HG02938 (cell line): ENCODE results near the gene RMI2.
A peak's percentile ranks its signal among the peaks of the same experiment; 100 is the strongest.

Experiments
- ATAC-seq: cut with Tn5 transposase; IDR thresholded peaks from one replicate; pipeline ENCODE4 v1.9.1; 2021; ENCODE audit warnings: mild to moderate bottlenecking, moderate library complexity; ENCODE audit not compliant: unreplicated experiment

RMI2 gene

DNA sequence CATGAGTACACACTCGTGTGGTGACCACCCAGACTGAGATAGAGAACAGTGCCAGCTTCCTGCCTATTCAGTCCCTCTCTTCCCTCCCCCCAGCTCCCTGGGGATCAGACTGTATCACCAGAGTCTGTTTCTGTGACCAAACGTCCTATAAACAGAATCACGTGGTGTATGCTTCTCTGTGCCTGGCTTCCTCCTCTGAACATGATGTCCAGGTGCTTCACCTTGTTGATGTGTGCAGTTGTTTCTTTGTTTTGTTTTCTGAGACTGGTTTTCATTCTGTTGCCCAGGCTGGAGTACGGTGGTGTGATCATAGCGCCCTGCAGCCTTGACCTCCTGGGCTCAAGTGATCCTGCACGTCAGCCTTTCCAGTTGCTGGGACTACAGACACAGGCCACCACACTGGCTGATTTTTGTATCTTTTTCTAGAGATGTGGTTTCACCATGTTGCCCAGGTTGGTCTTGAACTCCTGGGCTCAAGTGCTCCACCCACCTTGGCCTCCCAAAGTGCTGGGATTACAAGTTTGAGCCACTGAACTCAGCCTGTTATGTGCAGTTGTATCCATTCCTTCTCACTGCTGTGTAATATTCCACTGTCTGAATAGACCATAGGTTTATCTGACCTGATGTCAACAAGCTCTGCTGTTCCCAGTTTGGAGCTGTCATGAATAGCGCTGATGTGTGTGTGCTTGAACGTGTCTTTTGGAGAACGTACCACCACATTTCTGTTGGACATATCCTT is 35.2 kb upstream of the RMI2 start:
- ATAC-seq = peak; percentile 43

DNA sequence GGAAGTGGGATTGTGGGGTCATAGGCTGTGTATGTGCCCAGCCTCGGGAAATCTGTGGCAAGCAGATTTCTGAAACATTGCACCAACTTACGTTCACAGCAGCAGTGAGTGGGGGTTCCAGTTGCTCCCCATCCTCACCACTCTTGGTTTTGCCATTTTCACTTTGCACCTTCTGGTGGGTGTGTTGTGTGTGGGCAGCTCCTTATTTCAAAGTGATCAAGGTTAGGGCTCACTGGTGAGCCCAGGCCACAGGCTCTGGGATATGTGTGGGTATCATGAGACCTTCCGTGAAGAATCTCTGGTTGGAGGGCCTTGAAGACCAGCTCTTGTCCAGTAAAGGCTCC is 34.7 kb upstream of the RMI2 start:
- ATAC-seq = no peak

DNA sequence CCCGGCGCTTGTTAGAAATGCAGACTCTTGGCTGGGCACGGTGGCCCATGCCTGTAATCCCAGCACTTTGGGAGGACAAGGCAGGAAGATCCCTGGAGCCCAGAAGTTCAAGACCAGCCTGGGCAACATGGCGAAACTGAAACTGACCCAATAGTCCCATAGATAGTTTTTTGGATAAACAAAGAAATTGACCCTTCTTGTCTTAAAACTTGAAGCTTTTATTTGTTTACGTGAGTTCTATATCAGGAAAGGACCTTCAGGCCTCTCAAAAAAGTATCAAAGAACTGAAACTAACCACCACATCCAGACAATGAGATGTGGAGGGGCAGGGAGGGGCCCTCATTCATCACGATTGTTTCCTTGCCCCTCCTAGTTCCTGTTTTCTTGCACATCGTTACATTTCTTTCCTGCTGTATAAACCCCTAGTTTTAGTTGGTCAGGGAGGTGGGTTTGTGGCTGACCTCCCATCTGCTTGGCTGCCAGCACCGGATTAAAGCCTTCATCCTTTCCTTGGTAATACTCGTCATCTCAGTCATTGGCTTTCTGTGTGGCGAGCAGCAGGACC is 34.2 kb upstream of the RMI2 start:
- ATAC-seq = no peak

GRCh38 chr16:11312718-11313492 is 32.4 kb upstream of the RMI2 start:
- ATAC-seq = no peak

GRCh38 chr16:11313493-11314308 is 31.6 kb upstream of the RMI2 start:
- ATAC-seq = no peak

DNA sequence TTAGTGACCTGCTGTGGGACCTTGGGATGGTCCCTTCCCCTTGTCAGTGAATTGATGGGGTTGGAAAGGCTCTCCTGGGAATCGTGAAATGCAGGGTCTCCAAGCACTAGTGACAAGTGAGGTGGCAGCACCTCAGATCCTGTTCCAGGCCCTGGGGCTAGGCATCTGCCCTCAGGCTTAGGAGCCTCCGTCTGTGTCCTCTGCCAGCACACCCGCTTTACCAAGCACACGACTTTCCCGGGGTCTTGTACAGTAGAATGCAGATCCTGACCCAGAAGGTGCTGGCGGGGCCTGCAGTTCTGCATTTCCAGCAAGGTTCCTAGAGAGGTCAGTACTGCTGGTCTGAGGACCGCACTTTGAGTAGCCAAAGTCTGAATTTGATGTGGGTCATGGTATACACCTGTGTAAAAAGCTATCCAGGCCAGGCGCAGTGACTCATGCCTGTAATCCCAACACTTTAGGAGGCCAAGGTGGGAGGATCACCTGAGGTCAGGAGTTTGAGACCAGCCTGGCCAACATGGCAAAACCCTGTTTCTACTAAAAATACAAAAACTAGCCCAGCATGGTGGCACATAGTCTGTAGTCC is 30.9 kb upstream of the RMI2 start:
- ATAC-seq = no peak

DNA sequence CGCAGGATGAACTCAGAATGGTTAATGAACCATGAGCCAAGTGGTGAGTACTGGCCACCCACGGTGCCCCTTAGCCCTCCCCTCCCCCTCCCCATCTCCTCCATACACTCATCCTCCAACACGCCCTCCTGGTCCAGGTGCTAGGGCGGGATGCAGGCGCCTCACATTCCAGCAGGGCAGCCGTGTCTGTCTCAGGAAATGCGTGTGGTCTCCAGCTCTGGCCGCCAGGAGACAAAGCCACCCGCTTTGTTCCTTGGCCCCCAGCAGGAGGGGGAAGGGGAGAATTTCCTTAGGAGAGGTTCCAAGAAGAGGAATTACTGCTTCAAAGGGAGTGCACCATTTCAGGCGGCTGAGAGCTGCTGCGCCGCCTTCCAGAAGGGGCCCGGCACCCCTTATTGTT is 29.7 kb upstream of the RMI2 start:
- no peak for ATAC-seq

GRCh38 chr16:11316331-11317015 is 28.8 kb upstream of the RMI2 start:
- ATAC-seq = no peak

- no peak for ATAC-seq
These were observed 26.4 kb upstream of the RMI2 start for GRCh38 chr16:11318817-11319216.

DNA sequence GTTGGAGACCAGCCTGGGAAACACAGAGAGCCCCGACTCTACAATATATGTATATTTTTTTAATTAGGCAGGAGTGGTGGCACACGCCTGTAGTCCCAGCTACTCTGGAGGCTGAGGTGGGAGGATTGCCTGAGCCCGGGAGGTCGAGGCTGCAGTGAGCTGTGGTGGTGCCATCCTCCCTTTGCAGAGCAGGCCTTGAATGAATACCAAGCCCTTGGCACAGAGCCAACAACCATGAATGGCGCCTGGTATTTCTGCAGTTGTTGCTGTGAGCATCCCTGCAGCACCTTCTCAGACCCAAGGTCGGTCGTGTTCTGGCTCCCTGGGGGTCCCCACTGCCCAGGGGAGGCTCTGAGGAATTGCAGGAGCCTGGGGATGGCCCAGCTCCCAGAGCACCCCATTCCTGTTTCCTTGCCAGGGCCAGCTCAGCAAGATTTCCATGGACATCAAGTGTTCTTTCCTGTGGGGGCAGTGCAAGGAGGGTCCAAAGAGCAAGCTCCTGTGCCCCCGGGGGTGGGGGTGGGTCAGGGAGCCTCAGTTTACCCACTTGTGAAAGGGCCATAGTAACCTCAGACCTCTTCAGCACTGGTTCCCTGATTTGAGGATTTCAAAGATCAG is 25.6 kb upstream of the RMI2 start:
- ATAC-seq = no peak

DNA sequence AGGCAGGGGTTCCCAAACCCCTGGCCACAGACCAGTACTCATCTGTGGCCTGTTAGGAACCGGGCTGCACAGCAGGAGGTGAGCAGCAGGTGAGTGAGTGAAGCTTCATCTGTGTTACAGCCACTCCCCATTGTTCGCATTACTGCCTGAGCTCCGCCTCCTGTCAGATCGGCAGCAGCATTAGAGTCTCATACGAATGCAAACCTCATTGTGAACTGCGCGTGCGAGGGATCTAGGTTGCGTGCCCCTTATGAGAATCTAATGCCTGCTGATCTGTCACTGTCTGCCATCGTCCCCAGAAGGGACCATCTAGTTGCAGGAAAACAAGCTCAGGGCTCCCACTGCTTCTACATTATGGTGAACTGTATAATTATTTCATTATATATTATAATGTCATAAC is 25.1 kb upstream of the RMI2 start:
- ATAC-seq = no peak

- no peak for ATAC-seq
These were observed 23.6 kb upstream of the RMI2 start for GRCh38 chr16:11321662-11322061.

DNA sequence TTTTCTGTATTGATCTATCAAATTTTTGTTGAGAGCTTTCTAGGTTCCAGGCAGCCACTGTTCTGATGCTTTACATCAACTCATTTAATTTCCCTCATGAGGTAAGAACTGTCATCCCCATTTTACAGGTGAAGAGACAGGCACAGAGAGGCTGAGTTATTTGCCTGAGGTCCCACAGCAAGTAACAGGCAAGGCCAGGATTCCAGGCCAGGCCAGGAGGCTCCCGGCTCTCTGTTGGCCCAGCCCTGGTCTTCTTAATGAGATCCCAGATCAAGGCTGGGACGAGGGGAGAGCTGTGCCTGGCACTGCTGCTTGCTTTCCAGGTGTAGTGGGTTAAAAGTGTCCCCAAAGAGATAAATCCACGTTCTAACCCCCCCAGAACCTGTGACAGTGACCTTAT is 22.4 kb upstream of the RMI2 start:
- no peak for ATAC-seq

DNA sequence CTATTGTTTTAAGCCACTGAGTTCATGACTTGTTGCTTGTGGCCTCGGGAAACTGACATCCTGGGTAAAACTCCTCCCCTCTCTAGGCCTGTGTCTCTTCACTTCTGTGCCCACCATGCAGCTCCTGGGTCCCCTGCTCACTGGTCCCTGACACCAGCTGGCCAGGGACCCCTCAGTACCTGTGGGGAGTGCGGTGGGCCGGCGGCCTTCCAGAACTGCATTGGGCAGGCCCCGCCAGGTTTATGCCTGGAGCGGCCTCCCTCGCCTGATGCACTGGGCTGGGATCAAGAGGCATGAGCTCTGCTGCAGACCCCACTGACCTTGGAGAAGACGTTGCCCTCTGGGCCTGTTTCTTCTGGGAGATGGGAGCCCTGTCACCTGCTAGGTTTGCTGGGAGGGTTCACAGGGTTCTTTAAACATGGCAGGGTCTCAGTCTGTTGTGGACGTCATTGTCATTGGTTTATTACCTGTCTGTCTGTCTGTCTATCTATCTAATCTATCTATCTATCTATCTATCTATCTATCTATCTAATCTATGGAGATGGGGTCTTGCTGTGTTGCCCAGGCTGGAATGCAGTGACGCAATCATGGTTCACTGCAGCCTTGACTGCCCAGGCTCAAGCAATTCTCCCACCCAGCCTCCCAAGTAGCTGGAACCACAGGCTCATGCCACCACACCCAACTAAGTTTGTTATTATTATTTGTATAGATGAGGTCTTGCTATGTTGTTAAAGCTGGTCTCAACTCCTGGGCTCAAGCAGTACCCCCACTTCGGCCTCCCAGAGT is 21.5 kb upstream of the RMI2 start:
- no peak for ATAC-seq

DNA sequence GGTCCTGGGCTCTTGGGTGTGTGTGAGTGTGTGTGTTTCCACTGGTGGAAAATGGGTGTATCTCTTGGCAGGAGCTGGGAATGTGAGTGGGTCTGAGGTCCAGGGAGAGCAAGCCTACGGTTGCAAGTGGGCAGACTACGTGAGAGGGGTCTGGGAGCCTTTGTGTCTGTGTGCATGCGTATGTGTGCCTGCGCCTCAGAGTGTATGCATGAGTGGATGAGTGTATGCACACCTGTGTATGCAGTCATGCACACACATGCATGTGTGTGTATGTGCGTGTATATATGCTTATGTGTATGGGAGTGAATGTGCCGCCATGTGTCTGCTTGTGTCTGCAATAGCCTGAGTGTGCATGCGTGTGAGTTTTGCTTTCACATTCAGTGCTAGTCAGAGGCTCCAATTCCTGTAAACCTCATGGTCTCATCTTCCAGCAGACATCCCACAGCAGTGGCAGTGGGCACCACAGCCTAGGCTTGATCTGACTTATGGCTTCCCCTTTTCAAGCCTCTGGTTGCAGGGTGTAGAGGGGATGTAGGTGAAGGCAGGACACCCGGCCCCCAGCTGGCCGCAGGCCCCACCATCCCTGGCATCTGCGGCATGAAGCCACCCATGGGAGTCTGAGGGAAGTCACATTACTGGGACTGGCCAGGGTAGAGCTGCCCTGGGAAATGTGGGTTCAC is 19.7 kb upstream of the RMI2 start:
- no peak for ATAC-seq

GRCh38 chr16:11326084-11326736 is 19.0 kb upstream of the RMI2 start:
- ATAC-seq = no peak

- ATAC-seq = no peak
These were observed 18.5 kb upstream of the RMI2 start for GRCh38 chr16:11326737-11327276.
